Aorta (tissue), 5 donors: ENCODE measurements around the gene DENND1A. TPM values are rescaled to one million over a fixed set of nuclear protein-coding genes. Genes with fewer than 3 reads are reported as not detected.

Experiments used
- ATAC-seq: fragments of 200-7000 bp; cut with Tn5 transposase; one replicate; pipeline ENCODE4 v1.9.1; 2022; ENCODE audit warnings: moderate library complexity; ENCODE audit not compliant: low FRiP score
- DNase-seq, 2 donors: peaks; one replicate each; pipeline ENCODE4 v3.0.0-alpha.2; 2020
- H3K27ac ChIP-seq, 2 donors: one replicate each; pipeline ENCODE4 v1.5.1; 2013; ENCODE audit warnings: low read length in 2 of 2, mild to moderate bottlenecking in 2 of 2, moderate library complexity in 2 of 2, control low read depth in 1 of 2, inconsistent platforms in 1 of 2, low read depth in 1 of 2
- H3K27me3 ChIP-seq, 2 donors: one replicate each; pipeline ENCODE4 v1.6.1; 2013; ENCODE audit warnings: control low read depth in 1 of 2, low read length in 1 of 2, mild to moderate bottlenecking in 1 of 2, moderate library complexity in 1 of 2; ENCODE audit not compliant: insufficient read depth in 2 of 2, control insufficient read depth in 1 of 2
- H3K36me3 ChIP-seq, 2 donors: one replicate each; pipeline ENCODE4 v1.6.1; 2013; ENCODE audit warnings: control low read depth in 1 of 2, low read length in 1 of 2, mild to moderate bottlenecking in 1 of 2; ENCODE audit not compliant: insufficient read depth in 2 of 2, control insufficient read depth in 1 of 2
- H3K4me1 ChIP-seq, 2 donors: one replicate each; pipeline ENCODE4 v1.6.1; 2013; ENCODE audit warnings: low read length in 2 of 2, control low read depth in 1 of 2, mild to moderate bottlenecking in 1 of 2, moderate library complexity in 1 of 2; ENCODE audit not compliant: insufficient read depth in 2 of 2, control insufficient read depth in 1 of 2
- H3K4me3 ChIP-seq, 2 donors: one replicate each; pipeline ENCODE4 v1.5.1; 2013; ENCODE audit warnings: low read length in 2 of 2, control low read depth in 1 of 2, mild to moderate bottlenecking in 1 of 2
- H3K9me3 ChIP-seq: one replicate; pipeline ENCODE4 v1.6.1; 2013; ENCODE audit warnings: mild to moderate bottlenecking, low read length; ENCODE audit not compliant: control insufficient read depth
- whole genome bisulfite sequencing, 2 donors: extraction: QIAGEN DNeasy Blood & Tissue Kit; methylation state at CpG; one replicate each; pipeline ENCODE4 v1.1.7; 2013; 5-methylcytosine and 5-hydroxymethylcytosine counted together
- intact Hi-C, 2 donors: fragments of 100-400 bp; cut with DNase I; formaldehyde crosslinking; loops; one replicate each; pipeline versions ENCODE4 v1.14.2 to v1.15.0; 2022
- polyA plus RNA-seq, 2 donors: library from polyadenylated mRNA; stranded (reverse); fragments of 200-250 nt; gene quantifications; one replicate each; pipeline ENCODE4 v1.2.3, GENCODE V29; 2013
- total RNA-seq, 2 donors: library from RNA; stranded (reverse); fragmentation: NEBNext Ultra II Directional; extraction: Animal tissue kit (Norgen Biotek cat#: 25700); gene quantifications; one replicate each; pipeline ENCODE4 v1.2.1, GENCODE V29; 2021
- donor health status: healthy with polysubstance abuse.
- donor health status: Bipolar disorder and iron deficiency.
- donor health status: DM: no; HTN: no; CAD: no.
- donor health status: DM: no; HTN: no; CAD: no.
- donor health status: DM: yes; HTN: yes; CAD: no.

The DENND1A gene
- total and polyA plus RNA-seq, 4 donors, result 6.9 to 31.4 (median 15.3) TPM

DNA sequence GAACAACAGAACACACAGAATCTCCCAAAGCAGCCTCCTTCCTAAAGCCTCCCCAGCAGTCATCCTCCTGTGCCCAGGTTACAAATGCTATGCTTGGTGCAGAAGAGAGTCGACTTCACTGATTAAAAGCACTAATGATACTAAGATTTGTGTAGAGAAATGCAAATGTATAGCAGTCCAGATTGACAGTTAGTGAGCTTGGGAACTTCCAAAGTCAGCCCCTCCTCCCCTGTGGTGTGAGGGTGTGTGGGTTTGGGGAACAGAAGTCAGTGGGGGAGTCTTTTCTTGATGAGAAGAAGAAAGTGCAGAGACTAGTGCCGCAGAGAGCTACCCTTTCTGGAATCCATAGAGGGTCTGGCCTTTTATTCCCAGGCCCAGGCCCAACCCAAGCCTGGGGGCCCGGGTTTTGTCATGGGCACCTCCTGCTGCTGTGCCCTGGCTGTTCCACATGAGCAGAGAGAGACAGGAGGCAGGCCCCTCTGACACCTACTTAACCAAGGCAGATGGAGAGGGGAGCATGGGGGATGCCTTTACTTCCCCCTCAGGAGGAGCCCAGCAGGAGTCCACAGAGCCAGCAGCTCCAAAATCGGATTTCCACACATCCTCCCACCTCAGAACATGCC lies 173.3 kb downstream of the DENND1A start:
- no peak overlapping the region for H3K27ac ChIP-seq
- DNase-seq (no peak), ATAC-seq (no peak)
- intact Hi-C loops, result no loop called here
- H3K9me3 ChIP-seq, result no peaks in the 10 kb centered on the region
- 89 to 96% methylated on average over 4 of the region's 4 CpGs for WGBS, 2 donors
- peaks cover 0 to 1% of the 10 kb centered on the region in 2 donors for H3K4me1 ChIP-seq
- H3K4me3 ChIP-seq, result no peak overlapping the region
- H3K36me3 ChIP-seq, result peaks cover 0 to 10% of the 10 kb centered on the region in 2 donors
- no peaks in the 10 kb centered on the region for H3K27me3 ChIP-seq

DNA sequence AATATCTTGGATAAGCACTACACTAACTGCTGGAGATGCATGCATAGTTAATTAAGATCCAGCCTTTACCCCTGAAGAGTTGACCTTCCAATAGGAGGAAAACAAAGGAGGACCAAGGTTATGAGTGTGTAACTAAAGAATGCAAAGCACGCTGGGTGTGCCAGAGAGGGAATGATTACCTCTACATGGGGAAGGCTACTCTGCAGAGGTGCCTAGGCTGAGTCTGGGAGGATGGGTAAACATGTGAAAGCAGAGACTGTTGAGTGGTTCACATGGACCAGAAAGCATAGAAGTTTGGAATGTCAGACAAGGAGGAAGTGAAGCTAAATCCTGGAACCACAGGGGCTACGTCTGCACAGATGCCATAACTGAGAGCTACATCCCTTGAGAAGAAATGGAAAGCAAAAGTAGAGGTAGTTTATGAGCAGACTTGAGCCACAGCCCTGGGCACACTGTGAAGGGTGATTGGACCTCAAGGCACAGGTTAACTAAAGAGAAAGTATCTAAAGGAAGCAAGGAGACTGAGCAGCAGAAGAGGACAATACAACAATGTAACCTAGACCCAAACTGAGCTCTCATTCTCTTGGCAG lies 176.2 kb downstream of the DENND1A start:
- intact Hi-C loops, result no loop called here
- Histone ChIP-seq H3K9me3 (no peaks in the 10 kb centered on the region), H3K27me3 (no peaks in the 10 kb centered on the region), H3K27ac (no peak overlapping the region), H3K4me1 (peaks cover 0 to 1% of the 10 kb centered on the region in 2 donors), H3K4me3 (no peak overlapping the region), H3K36me3 (peaks cover 0 to 10% of the 10 kb centered on the region in 2 donors)
- ATAC-seq, result no peak
- DNase-seq, result no peak
- WGBS, 2 donors, result 95 to 97% methylated on average over 2 of the region's 2 CpGs

DNA sequence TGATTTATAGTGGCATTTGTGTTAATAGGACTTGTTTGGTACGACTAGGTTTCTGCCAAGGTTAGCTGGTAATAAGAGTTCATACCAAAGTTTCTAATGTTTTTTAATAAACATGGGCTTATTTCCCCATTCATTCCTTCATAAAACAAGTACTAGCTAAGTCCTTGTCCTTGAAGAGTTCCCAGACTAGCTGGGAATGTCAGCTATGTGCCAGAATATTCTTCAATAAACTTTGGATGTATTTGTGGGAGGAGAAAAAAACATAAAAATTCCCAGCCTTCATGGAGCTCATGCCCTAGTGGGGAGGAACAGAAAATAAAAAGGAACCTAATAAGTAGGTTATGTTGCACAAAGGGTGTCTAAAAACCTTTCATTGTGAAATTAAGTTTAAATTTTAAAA lies 176.9 kb downstream of the DENND1A start:
- DNase-seq (no peak), ATAC-seq (no peak)
- peaks cover 0 to 1% of the 10 kb centered on the region in 2 donors for H3K4me1 ChIP-seq
- WGBS, 2 donors, result 69 to 76% methylated on average over 1 of the region's 1 CpG
- peaks cover 0 to 10% of the 10 kb centered on the region in 2 donors for H3K36me3 ChIP-seq
- no peak overlapping the region for H3K27ac ChIP-seq
- intact Hi-C loops, result no loop called here
- H3K27me3 ChIP-seq, result no peaks in the 10 kb centered on the region
- no peak overlapping the region for H3K4me3 ChIP-seq
- H3K9me3 ChIP-seq, result no peaks in the 10 kb centered on the region

DNA sequence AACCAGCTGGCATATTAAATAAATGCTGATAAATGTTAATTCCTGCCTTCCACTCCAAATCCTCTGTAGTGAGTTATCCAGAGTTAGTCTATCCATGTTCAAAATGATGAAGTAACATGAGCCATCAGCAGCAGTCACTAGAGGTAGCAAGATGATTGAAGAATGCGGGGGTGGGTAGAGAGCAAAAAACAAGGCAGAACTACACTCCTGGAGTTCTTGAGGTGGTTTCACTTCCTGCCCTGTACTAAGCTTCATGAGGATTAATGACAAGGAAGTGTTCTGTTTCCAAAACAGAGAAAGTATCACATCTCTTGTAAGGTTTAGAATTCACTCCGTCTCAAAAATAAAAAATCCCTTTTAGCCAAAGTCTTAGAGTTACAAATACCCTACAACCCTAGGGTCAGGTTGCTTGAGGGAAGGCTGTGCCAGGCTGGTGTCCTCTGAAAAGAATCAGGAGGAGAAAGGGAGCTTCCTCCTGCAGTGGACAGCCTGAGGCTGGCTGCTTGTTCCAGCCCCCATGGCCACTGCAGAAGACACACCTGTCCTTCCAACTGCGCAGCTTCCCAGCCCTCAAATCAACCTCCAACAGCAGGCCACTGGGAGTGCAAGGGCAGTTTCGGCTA lies 180.2 kb downstream of the DENND1A start:
- WGBS, 2 donors, result 93 to 95% methylated on average over 4 of the region's 4 CpGs
- no peak overlapping the region for H3K27ac ChIP-seq
- no peak for ATAC-seq
- peaks cover 0 to 1% of the 10 kb centered on the region in 2 donors for H3K4me1 ChIP-seq
- no peak overlapping the region for H3K4me3 ChIP-seq
- H3K9me3 ChIP-seq, result no peaks in the 10 kb centered on the region
- H3K36me3 ChIP-seq, result peaks cover 0 to 2% of the 10 kb centered on the region in 2 donors
- DNase-seq, result no peak
- intact Hi-C loops, result no loop called here
- no peaks in the 10 kb centered on the region for H3K27me3 ChIP-seq

DNA sequence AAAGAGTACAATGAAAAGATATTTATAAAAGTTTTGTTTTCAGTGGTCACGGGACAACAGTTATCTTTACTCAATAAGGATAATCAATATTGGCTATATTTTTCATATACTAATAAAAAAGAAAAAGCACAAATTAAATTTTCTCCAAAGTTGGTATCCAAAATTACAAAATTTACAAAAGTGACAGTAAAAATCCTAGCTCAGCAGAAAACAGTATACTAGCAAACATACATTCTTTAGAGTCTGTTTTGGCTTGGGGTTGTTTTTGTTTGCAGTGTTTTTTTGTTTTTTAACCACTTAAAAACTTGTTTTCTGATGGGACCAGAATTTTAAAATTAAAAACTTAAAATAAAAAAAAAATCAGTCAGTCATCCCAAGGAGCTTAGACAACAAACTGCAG lies 183.2 kb downstream of the DENND1A start:
- ATAC-seq (no peak), DNase-seq (no peak)
- intact Hi-C loops, result no loop called here
- H3K9me3 ChIP-seq, result no peaks in the 10 kb centered on the region
- H3K27ac ChIP-seq, result no peak overlapping the region
- no peaks in the 10 kb centered on the region for H3K4me1 ChIP-seq
- 94 to 95% methylated on average over 1 of the region's 1 CpG for WGBS, 2 donors
- no peak overlapping the region for H3K4me3 ChIP-seq
- no peaks in the 10 kb centered on the region for H3K36me3 ChIP-seq
- H3K27me3 ChIP-seq, result no peaks in the 10 kb centered on the region

DNA sequence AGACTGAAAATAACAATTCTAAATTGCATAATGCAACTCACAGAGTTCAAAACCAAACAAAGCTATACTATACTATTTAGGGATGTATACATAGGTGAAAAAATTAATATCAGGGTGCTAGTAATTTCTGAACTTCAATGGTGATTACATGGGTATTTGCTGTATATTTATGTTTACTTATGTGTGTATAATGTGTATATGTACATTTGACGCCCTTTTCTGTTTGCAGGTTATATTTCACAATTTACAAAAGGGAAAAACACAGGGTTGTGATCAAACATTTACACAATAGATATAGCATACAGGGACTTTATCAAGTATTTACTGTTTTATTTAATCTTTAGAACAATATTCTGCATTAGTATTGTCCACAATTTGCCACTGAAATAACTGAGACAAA lies 184.0 kb downstream of the DENND1A start:
- no peak for ATAC-seq
- no peaks in the 10 kb centered on the region for H3K36me3 ChIP-seq
- DNase-seq, result no peak
- intact Hi-C loops, result no loop called here
- H3K27ac ChIP-seq, result no peak overlapping the region
- H3K9me3 ChIP-seq, result no peaks in the 10 kb centered on the region
- H3K4me3 ChIP-seq, result no peak overlapping the region
- H3K4me1 ChIP-seq, result no peaks in the 10 kb centered on the region
- H3K27me3 ChIP-seq, result no peaks in the 10 kb centered on the region
- 97 to 100% methylated on average over 1 of the region's 1 CpG for WGBS, 2 donors

DNA sequence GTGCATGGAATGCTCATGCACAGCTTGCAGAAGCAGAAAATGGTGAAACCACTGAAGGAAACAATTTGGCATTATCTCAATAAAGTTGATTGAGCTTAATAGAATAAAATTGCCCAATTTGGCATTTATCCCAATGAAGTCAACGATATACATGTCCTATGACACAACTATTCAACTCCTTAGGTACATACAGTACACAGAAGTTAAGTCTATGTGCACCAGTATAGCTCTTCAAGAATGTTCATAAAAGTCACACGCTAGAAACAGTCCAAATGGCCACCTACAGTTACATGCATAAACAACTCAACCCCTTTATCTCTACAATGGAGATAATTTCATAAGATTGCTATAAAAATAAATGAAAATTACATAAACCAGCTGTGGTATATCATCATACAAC lies 184.5 kb downstream of the DENND1A start:
- no peak overlapping the region for H3K27ac ChIP-seq
- H3K27me3 ChIP-seq, result no peaks in the 10 kb centered on the region
- ATAC-seq (no peak), DNase-seq (no peak)
- no peaks in the 10 kb centered on the region for H3K36me3 ChIP-seq
- H3K4me1 ChIP-seq, result no peaks in the 10 kb centered on the region
- no peak overlapping the region for H3K4me3 ChIP-seq
- H3K9me3 ChIP-seq, result no peaks in the 10 kb centered on the region
- 70 to 100% methylated on average over 2 of the region's 2 CpGs for WGBS, 2 donors
- intact Hi-C loops, result no loop called here

DNA sequence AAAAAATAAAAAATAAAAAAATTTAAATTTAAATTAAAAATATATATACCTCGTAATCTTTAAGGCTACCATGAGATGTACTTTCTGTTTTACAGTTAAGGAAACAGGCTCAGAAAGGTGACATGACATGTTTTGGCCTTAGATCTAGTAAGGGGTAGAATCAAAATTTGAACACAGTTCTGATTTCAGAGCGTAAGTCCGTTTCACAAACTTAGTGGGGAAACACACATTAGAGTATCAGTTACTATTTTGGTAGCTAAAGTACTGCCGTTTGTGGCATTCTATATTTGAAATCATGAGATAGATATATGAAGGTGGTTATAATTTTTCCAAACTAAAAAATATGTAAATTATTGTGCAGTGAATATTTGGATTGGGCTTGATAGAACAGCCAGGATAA lies 186.2 kb downstream of the DENND1A start:
- intact Hi-C loops, result no loop called here
- no peaks in the 10 kb centered on the region for H3K4me1 ChIP-seq
- H3K4me3 ChIP-seq, result no peak overlapping the region
- WGBS, 2 donors, result 96 to 97% methylated on average over 4 of the region's 4 CpGs
- ATAC-seq (no peak), DNase-seq (no peak)
- H3K27me3 ChIP-seq, result no peaks in the 10 kb centered on the region
- H3K9me3 ChIP-seq, result no peaks in the 10 kb centered on the region
- no peaks in the 10 kb centered on the region for H3K36me3 ChIP-seq
- H3K27ac ChIP-seq, result no peak overlapping the region
